Choroid plexus epithelial cell (primary cell): ENCODE measurements around the gene ASF1B.

ENCODE experiments used
- DNase-seq: peaks from one replicate; pipeline ENCODE4 v3.0.0-alpha.2; 2010; ENCODE audit warnings: low read depth
- H3K4me3 ChIP-seq: 2 replicates; pipeline ENCODE4 v1.5.1; 2011; ENCODE audit warnings: low read depth, mild to moderate bottlenecking, control low read depth, low read length, moderate library complexity
- CTCF ChIP-seq: conservative IDR thresholded peaks from 2 replicates; pipeline ENCODE4 v1.5.1; 2011; ENCODE audit warnings: low read depth, mild to moderate bottlenecking, control low read depth, inconsistent platforms, low read length, moderate library complexity

The ASF1B gene

DNA sequence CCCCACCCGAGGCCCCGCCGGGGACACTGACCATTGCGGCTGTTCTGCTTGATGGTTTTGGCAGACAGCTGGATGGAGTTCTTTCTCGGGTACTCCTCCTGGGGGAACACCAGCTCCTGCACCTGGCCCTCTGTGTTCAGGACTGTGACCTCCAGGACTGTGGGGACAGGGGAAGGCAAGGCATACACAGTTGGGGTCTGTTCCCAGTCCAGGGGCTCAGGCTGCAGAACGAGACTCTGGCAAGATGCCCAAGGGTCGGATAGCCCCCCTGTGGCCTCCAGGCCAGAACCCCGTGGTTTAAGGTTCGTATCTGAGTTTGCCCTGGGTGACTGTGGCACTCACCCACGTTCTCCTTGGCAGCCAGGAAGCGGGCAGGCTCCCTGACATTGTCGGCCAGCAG is 22.7 kb upstream of the ASF1B start:
- no peak for DNase-seq
- TF ChIP-seq CTCF, result no peak
- no peak overlapping the region for H3K4me3 ChIP-seq

DNA sequence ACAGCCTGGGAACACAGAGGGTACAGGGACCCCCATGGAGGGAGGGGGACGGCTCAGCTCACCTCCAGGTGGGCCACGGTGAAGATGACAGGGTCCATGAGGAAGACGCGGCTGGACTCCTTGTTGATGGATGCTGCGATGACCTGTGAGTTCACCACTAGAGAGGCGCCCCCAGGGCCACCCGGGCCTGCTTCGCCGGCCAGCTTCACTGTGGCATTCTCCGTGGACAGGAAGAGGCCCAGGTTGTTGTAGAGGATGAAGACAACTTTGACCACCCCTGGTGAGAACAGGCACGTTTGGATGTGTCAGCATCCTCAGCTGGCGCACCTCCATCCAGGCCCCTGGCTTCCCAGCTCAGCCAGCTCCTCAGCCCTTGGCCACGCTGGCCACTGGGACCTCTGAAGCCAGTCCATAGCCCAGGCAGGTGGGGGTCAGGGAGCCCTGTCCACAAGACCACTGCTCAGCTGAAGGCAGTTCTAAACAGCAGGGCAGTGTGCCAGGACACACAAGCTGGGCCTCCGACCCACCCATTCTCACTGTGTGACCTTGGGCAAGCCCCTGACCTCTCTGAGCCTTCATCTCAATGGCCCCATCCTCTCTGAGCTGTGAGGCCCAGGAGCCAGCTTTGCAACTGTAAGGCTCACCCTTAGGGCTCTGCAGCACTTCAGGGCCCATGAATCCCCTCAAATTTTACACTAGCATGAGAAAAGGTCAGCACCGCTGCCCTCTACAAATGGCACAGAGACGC is 22.1 kb upstream of the ASF1B start:
- DNase-seq, result no peak
- H3K4me3 ChIP-seq, result no peak overlapping the region
- no peak for TF ChIP-seq CTCF

DNA sequence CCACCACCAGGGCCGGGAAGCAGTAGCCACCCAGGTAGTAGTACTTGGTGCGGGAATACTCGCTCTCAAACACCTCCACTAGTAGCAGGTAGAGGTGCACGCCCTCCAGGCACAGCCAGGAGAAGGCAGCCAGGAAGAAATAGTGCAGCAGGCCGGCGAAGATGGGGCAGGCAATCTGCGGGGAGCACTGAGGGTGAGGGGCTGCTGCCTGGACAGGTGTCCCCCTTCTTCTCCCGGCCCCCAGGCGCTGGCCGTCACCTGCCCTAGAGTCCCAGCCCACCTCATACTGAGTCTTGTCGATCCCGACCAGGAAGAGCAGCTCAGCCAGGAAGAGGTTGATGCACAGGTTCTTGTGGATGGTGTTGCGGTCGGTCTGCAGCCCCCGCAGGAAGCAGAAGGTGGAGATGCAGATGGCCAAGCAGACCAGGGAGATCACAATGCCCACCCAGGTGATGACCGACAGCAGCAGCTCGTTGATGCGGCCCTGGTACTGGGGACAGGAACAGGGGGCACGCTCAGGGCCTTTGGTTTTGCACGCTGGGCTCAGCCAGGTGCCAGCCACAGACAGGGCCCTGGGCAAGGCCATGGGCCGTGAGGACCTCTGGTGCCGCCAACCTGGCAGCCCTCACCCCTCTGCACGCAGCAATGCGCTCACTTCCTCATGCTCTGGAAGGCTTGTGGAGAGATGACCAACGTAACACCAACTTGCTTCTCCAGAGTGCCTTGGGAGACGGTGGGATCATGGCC is 20.8 kb upstream of the ASF1B start:
- no peak for TF ChIP-seq CTCF
- DNase-seq, result no peak
- no peak overlapping the region for H3K4me3 ChIP-seq

- TF ChIP-seq CTCF, result no peak
- no peak overlapping the region for H3K4me3 ChIP-seq
- DNase-seq, result no peak
Observed at GRCh38 chr19:14156122-14156521, 19.7 kb upstream of the ASF1B start.

DNA sequence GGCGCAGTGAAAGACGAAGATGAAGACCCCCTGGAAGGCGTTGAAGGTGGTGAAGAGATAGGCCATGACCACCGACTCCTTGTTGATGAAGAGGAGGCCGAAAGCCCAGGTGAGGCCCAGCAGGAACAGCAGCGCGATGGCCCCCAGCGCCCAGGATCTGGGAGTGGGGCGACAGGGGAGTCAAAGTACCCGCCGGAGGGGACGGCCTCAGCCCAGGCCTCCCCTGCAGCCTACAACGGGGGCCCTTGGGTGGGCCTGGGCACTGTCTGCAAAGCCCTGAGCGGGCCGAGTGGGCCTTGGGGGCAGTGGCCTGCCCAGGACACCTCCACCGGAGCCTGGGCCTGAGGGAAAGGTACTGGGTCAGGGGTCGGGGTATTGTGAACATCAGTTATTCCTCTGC is 19.0 kb upstream of the ASF1B start:
- DNase-seq, result no peak
- no peak overlapping the region for H3K4me3 ChIP-seq
- no peak for TF ChIP-seq CTCF

DNA sequence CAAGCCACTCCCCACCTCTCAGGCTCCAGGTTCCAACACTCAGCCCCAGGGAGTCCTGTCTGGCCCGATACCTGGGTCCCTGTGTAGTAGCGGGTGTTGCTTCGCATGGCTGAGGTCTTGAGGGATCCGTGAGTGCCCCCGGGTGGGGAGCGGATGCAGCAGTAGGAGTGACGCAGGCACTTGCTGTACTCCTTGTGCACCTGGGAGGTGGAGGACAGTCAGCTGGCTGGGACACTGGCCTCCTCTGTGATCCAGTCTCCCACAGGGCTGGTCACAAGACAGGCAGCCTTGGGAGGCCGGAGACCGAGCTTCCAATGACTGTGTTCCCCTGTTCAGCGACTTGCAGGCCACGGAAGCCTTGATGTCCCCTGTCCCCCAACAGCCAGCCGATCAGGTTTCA is 16.3 kb upstream of the ASF1B start:
- H3K4me3 ChIP-seq, result no peak overlapping the region
- TF ChIP-seq CTCF, result no peak
- no peak for DNase-seq
